Neural progenitor cell (in vitro differentiated cells): ENCODE data around the gene ADAM22. TPM values are rescaled to one million over a fixed set of nuclear protein-coding genes. Genes with fewer than 3 reads are reported as not detected.

Experiments
- DNase-seq: peaks from one replicate; pipeline ENCODE4 v3.0.0-alpha.2; 2016; ENCODE audit warnings: low spot score
- H2AFZ ChIP-seq: fragments of 200-600 bp; sonication (generic); replicated peaks from 2 replicates; pipeline ENCODE4 v1.6.1; 2016; ENCODE audit warnings: antibody characterized with exemption
- H3F3A ChIP-seq: fragments of 200-600 bp; sonication (generic); 2 replicates; pipeline ENCODE4 v1.6.1; 2016; ENCODE audit warnings: antibody characterized with exemption, low read depth
- H3K27ac ChIP-seq: fragments of 200-600 bp; sonication (generic); 2 replicates; pipeline ENCODE4 v1.5.1; 2016; ENCODE audit warnings: mild to moderate bottlenecking
- H3K27me3 ChIP-seq: fragments of 200-600 bp; sonication (generic); 2 replicates; pipeline ENCODE4 v1.6.1; 2016; ENCODE audit warnings: mild to moderate bottlenecking, moderate library complexity
- H3K36me3 ChIP-seq: fragments of 200-600 bp; sonication (generic); 2 replicates; pipeline ENCODE4 v1.5.1; 2016
- H3K4me1 ChIP-seq: fragments of 200-600 bp; sonication (generic); 2 replicates; pipeline ENCODE4 v1.6.1; 2016; ENCODE audit warnings: mixed run types
- H3K4me2 ChIP-seq: fragments of 200-600 bp; sonication (generic); 2 replicates; pipeline ENCODE4 v1.6.1; 2016
- H3K4me3 ChIP-seq: fragments of 200-600 bp; sonication (generic); 2 replicates; pipeline ENCODE4 v1.5.1; 2016
- H3K79me2 ChIP-seq: fragments of 200-600 bp; sonication (generic); 2 replicates; pipeline ENCODE4 v1.6.1; 2016; ENCODE audit warnings: low read depth
- H3K9ac ChIP-seq: fragments of 200-600 bp; sonication (generic); 2 replicates; pipeline ENCODE4 v1.6.1; 2016
- H3K9me3 ChIP-seq: fragments of 200-600 bp; sonication (generic); 2 replicates; pipeline ENCODE4 v1.5.1; 2016; ENCODE audit warnings: low read depth
- H4K20me1 ChIP-seq: fragments of 200-600 bp; sonication (generic); 2 replicates; pipeline ENCODE4 v1.6.1; 2016; ENCODE audit warnings: low read depth
- H3K27ac Mint-ChIP-seq: 3 replicates; pipeline ENCODE4 v1.8.0; 2021; ENCODE audit warnings: mixed read lengths
- H3K27me3 Mint-ChIP-seq: 2 replicates; pipeline ENCODE4 v1.8.0; 2022; ENCODE audit warnings: low read depth, mild to moderate bottlenecking, inconsistent platforms, moderate library complexity, mixed read lengths; ENCODE audit not compliant: insufficient read depth
- H3K36me3 Mint-ChIP-seq: 3 replicates; pipeline ENCODE4 v1.8.0; 2021; ENCODE audit warnings: mixed read lengths
- H3K4me1 Mint-ChIP-seq: 3 replicates; pipeline ENCODE4 v1.8.0; 2021; ENCODE audit warnings: mixed read lengths
- H3K4me3 Mint-ChIP-seq: 3 replicates; pipeline ENCODE4 v1.8.0; 2021; ENCODE audit warnings: mild to moderate bottlenecking, moderate library complexity, mixed read lengths
- H3K9me3 Mint-ChIP-seq: 3 replicates; pipeline ENCODE4 v1.8.0; 2020; ENCODE audit warnings: mixed read lengths
- EZH2 ChIP-seq: fragments of 200-600 bp; sonication (generic); IDR thresholded peaks from 2 replicates; pipeline ENCODE4 v1.6.1; 2017; ENCODE audit warnings: antibody characterized with exemption, mild to moderate bottlenecking, moderate library complexity
- EZH2phosphoT487 ChIP-seq: fragments of 200-600 bp; sonication (generic); IDR thresholded peaks from 2 replicates; pipeline ENCODE4 v1.6.1; 2017; ENCODE audit warnings: antibody characterized with exemption
- total RNA-seq: library from RNA; depleted of rRNA; stranded (reverse); fragments of >200 nt; gene quantifications from 2 replicates; pipeline ENCODE4 v1.2.3, GENCODE V29; 2015; ENCODE audit warnings: low replicate concordance
- TF ChIP-seq, protein P1 (sequence below): fragments of 200-600 bp; sonication (generic); IDR thresholded peaks from 2 replicates; pipeline ENCODE4 v1.5.1; 2017; ENCODE audit warnings: antibody characterized with exemption, mild to moderate bottlenecking

Gene ADAM22
- total RNA-seq, 1 donor from 2014 or later: 13.7 TPM

DNA sequence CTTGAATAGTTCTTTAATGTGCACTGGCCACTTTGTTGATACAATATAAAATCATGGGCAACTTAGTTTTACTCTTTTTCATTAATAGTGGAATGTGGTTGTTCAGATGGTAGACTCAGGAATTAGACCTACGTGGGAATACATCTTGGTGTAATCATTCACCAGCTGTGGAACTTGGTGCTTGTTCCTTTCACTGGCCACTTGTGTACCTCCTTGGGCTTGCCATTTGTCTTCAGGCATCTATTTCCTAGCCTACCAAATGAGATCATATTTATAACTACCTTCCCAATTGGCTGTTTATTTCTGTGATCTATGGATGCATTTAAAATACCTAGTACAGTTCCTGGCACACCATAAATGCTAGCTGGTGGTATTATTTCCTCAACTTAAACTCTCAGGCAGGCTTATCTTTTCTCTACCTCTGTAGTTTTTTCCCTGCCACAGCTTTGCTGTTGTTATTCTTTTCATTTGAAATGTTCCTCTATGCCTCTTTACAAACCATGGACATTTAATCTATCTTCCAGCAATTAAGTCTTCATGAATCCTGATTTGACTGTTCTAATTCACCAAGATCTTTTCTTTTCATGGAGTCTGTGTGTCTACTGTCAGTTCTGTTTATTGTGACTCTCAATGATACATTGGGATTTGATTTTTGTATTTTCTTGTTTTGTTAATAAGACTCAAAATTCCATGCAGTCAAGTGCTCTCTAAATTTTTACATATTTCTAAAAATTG is 113.0 kb downstream of the ADAM22 start:
- Histone ChIP-seq H3K9me3 (no peaks in the 10 kb centered on the region), H4K20me1 (no peaks in the 10 kb centered on the region), H3K36me3 (no peaks in the 10 kb centered on the region), H2AFZ (no peak overlapping the region), H3K4me2 (no peak overlapping the region), H3K9ac (no peak overlapping the region), H3K27me3 (no peaks in the 10 kb centered on the region), H3K79me2 (no peaks in the 10 kb centered on the region), H3K4me1 (no peaks in the 10 kb centered on the region), H3K4me3 (no peak overlapping the region), H3K27ac (no peak overlapping the region), H3F3A (no peaks in the 10 kb centered on the region)
- TF ChIP-seq EZH2: no peak
- TF ChIP-seq, protein P1, sequence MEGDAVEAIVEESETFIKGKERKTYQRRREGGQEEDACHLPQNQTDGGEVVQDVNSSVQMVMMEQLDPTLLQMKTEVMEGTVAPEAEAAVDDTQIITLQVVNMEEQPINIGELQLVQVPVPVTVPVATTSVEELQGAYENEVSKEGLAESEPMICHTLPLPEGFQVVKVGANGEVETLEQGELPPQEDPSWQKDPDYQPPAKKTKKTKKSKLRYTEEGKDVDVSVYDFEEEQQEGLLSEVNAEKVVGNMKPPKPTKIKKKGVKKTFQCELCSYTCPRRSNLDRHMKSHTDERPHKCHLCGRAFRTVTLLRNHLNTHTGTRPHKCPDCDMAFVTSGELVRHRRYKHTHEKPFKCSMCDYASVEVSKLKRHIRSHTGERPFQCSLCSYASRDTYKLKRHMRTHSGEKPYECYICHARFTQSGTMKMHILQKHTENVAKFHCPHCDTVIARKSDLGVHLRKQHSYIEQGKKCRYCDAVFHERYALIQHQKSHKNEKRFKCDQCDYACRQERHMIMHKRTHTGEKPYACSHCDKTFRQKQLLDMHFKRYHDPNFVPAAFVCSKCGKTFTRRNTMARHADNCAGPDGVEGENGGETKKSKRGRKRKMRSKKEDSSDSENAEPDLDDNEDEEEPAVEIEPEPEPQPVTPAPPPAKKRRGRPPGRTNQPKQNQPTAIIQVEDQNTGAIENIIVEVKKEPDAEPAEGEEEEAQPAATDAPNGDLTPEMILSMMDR: no peak
- no peak for TF ChIP-seq EZH2phosphoT487
- H3K27ac Mint-ChIP-seq: no peak overlapping the region
- DNase-seq: no peak
- no peaks in the 10 kb centered on the region for H3K9me3 Mint-ChIP-seq
- no peak overlapping the region for H3K4me3 Mint-ChIP-seq
- no peaks in the 10 kb centered on the region for H3K4me1 Mint-ChIP-seq
- H3K27me3 Mint-ChIP-seq: no peaks in the 10 kb centered on the region
- H3K36me3 Mint-ChIP-seq: no peaks in the 10 kb centered on the region

DNA sequence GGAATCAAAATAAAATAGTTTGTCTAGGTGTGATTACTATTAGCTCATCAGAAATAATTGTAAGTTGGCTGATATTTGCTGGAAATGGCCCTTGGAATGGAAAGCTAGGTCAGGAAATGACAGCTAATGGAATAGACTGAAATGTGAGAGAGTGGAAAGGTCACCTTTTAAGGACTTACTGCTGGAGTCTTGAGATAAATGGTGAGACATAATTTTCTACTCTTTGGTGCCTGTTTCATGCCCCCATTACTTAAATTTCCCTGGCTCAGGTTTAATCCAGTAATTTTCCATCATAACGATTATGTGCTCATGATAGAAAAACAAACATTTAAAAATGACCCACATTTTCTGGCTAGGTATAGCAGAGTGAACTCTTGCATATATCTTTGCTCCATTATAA is 123.6 kb downstream of the ADAM22 start:
- H3K79me2 ChIP-seq: no peaks in the 10 kb centered on the region
- H3F3A ChIP-seq: no peaks in the 10 kb centered on the region
- no peaks in the 10 kb centered on the region for H3K9me3 ChIP-seq
- Mint-ChIP-seq H3K4me1 (no peaks in the 10 kb centered on the region), H3K27me3 (peaks cover 2% of the 10 kb centered on the region), H3K27ac (no peak overlapping the region), H3K9me3 (no peaks in the 10 kb centered on the region), H3K4me3 (no peak overlapping the region), H3K36me3 (no peaks in the 10 kb centered on the region)
- no peaks in the 10 kb centered on the region for H3K4me1 ChIP-seq
- H4K20me1 ChIP-seq: no peaks in the 10 kb centered on the region
- H3K27me3 ChIP-seq: no peaks in the 10 kb centered on the region
- no peak overlapping the region for H3K4me3 ChIP-seq
- H3K4me2 ChIP-seq: no peak overlapping the region
- no peak overlapping the region for H3K27ac ChIP-seq
- TF ChIP-seq, protein P1: no peak
- no peak for TF ChIP-seq EZH2
- no peak for TF ChIP-seq EZH2phosphoT487
- DNase-seq: no peak
- H2AFZ ChIP-seq: no peak overlapping the region
- no peak overlapping the region for H3K9ac ChIP-seq
- H3K36me3 ChIP-seq: no peaks in the 10 kb centered on the region

DNA sequence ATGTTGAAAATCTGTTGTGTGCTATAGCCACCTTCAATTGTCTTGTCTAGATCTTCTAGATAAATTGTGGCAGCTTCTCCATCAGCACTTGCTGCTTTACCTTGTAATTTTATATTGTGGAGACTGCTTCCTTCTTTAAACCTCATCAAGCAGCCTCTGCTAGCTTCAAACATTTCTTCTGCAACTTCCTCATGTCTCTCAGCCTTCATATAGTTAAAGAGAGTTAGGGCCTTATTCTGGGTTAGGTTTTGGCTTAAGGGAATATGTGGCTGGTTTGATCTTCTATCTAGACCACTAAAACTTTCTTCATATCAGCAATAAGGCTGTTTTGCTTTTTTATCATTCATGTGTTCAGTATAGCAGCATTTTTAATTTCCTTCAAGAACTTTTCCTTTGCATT is 128.2 kb downstream of the ADAM22 start:
- no peaks in the 10 kb centered on the region for H3K4me1 Mint-ChIP-seq
- TF ChIP-seq, protein P1: no peak
- no peak for TF ChIP-seq EZH2
- TF ChIP-seq EZH2phosphoT487: no peak
- H2AFZ ChIP-seq: no peak overlapping the region
- H3K4me2 ChIP-seq: no peak overlapping the region
- H3F3A ChIP-seq: no peaks in the 10 kb centered on the region
- no peaks in the 10 kb centered on the region for H3K9me3 ChIP-seq
- H3K27me3 Mint-ChIP-seq: no peaks in the 10 kb centered on the region
- no peaks in the 10 kb centered on the region for H3K4me1 ChIP-seq
- H3K9ac ChIP-seq: no peak overlapping the region
- H3K4me3 ChIP-seq: no peak overlapping the region
- no peak overlapping the region for H3K4me3 Mint-ChIP-seq
- no peak overlapping the region for H3K27ac ChIP-seq
- no peak overlapping the region for H3K27ac Mint-ChIP-seq
- no peak for DNase-seq
- H3K27me3 ChIP-seq: no peaks in the 10 kb centered on the region
- no peaks in the 10 kb centered on the region for H4K20me1 ChIP-seq
- no peaks in the 10 kb centered on the region for H3K36me3 Mint-ChIP-seq
- no peaks in the 10 kb centered on the region for H3K9me3 Mint-ChIP-seq
- H3K79me2 ChIP-seq: no peaks in the 10 kb centered on the region
- H3K36me3 ChIP-seq: no peaks in the 10 kb centered on the region
